H7 (cell line): ENCODE results near the gene ATAD1. TPM values are rescaled to one million over a fixed set of nuclear protein-coding genes. Genes with fewer than 3 reads are reported as not detected.
"Not testable (repeated sequence)": the region's sequence is repeated elsewhere in the genome, so short reads cannot be mapped to it uniquely, and the experiment has no call there.

Experiments used
- DNase-seq: peaks from one replicate; pipeline ENCODE4 v3.0.0; 2012
- H3K27me3 ChIP-seq: 2 replicates; pipeline ENCODE4 v1.6.0; 2011; ENCODE audit warnings: mild to moderate bottlenecking, low read length; ENCODE audit not compliant: control insufficient read depth, insufficient read depth
- H3K36me3 ChIP-seq: replicated peaks from 2 replicates; pipeline ENCODE4 v1.5.1; 2011; ENCODE audit warnings: low read length; ENCODE audit not compliant: control insufficient read depth, insufficient read depth
- H3K4me3 ChIP-seq: 2 replicates; pipeline ENCODE4 v1.5.1; 2011; ENCODE audit warnings: low read depth, mild to moderate bottlenecking, control low read depth, low read length, moderate library complexity; ENCODE audit not compliant: insufficient read depth
- total RNA-seq: library from RNA; depleted of rRNA; stranded (reverse); fragments of >200 nt; shearing (Covaris generic); gene quantifications from 2 replicates; pipeline ENCODE4 v1.2.3, GENCODE V29; 2014

Gene ATAD1
- total RNA-seq, 1 experiment from 2014 or later, result 37.5 TPM

DNA sequence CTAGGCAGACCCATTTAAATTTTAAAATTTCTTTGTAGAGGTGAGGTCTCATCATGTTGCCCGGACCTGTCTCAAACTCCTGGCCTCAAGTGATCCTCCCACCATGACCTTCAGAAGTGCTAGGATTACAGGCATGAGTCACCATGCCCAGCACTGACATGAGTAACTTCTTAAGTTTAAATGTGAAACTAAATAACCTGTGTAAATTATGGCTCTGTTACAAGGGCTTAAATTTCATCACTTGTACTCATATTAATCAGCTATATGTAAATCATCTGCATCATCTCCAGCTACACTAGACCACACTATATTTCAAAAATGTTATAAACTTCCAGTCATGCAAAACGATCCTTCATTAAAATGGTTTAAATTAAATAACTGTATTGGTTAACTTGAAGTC is 56.1 kb downstream of the ATAD1 start:
- Histone ChIP-seq H3K36me3 (no peaks in the 10 kb centered on the region; the same call in 1 of the 2 replicates), H3K27me3 (no peaks in the 10 kb centered on the region), H3K4me3 (no peak overlapping the region)
- DNase-seq, result no peak

DNA sequence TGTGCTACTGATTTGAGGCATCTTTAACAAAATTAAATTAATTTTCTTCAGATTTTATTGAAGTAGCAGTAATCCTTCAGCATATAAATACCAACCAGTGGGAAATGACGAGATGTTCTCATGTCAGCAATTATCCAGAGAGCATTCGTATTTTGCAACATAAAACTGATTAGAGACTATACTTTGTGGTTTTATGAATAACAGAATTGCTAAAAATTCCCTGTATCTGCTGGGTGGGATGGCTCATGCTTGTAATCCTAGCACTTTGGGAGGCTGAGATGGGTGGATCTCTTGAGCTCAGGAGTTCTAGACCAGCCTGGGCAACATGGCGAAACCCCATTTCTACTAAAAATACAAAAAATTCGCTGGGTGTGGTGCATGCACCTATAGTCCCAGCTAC is 56.9 kb downstream of the ATAD1 start:
- Histone ChIP-seq H3K4me3 (no peak overlapping the region), H3K27me3 (no peaks in the 10 kb centered on the region), H3K36me3 (no peaks in the 10 kb centered on the region; the same call in 1 of the 2 replicates)
- no peak for DNase-seq

DNA sequence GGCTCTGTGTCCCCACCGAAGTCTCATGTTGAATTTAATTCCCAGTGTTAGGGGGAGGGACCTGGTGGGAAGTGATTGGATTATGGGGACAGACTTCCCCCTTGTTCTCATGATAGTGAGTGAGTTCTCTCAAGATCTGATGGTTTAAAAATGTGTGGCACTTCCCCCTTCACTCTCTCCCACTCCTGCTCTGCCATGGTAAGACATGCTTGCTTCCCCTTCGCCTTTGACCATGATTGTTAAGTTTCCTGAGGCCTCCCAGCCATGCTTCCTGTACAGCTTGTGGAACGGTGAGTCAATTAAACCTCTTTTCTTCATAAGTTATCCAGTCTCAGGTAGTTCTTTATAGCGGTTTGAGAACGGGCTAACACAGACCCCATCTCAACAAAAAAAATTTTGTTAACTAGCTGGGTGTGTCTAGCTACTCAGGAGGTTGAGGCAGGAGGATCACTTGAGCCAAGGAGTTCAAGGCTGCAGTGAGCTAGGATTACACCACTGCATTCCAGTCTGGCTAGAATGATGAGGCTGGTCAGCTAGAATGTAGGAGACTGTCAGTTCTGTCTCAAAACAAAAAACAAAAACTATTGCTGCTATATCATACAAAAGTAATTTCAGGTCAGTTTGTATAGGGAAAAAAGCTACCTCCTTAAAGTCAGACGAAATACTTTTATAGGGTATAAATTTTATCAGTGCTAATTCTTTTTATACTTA is 57.7 kb downstream of the ATAD1 start:
- Histone ChIP-seq H3K27me3 (no peaks in the 10 kb centered on the region), H3K36me3 (no peaks in the 10 kb centered on the region)
- DNase-seq, result no peak

DNA sequence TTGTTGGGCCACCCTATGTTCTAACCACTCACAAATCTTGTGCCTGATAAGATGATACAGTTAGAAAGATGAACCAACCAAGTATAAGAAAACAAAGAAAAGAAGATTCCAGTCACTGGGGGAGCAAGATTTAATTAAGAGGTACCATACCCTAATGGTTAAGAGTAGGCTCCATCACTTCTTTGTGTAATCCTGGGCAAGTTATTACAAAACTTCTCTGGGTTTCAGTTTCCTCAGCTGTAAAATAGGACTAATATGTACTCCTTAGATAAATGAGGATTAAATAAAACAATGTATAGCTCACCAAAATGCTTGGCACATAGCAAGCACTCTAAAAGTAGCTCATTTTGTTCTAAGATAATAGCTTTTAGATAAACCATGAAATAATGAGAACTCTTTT is 58.5 kb downstream of the ATAD1 start:
- Histone ChIP-seq H3K4me3 (no peak overlapping the region), H3K27me3 (no peaks in the 10 kb centered on the region), H3K36me3 (peaks cover 2% of the 10 kb centered on the region; the same call in 1 of the 2 replicates)
- DNase-seq, result no peak

More for the DNA sequence above, 57.7 kb downstream of the ATAD1 start:
- H3K4me3 ChIP-seq, result no peak overlapping the region

DNA sequence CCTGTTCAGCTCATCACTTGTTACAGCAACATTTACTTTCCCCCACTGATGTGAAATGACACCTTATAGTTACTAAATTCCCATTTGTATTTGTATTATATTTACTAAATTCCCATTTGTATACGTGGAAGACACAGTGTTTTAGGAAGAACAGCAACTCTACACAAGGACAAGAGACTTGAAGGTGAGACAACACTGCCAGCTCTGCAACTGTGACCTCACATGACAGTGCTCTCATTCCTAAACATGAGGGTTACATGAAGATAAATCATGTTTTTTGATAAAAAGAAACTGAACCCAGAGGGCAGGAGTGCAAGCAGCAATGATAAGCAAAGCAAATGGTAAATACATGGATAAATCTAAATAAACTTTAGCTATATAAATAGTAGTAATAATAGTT is 60.3 kb downstream of the ATAD1 start:
- H3K27me3 ChIP-seq, result no peaks in the 10 kb centered on the region
- no peak for DNase-seq
- peaks cover 3% of the 10 kb centered on the region; the same call in 1 of the 2 replicates for H3K36me3 ChIP-seq
- no peak overlapping the region for H3K4me3 ChIP-seq

DNA sequence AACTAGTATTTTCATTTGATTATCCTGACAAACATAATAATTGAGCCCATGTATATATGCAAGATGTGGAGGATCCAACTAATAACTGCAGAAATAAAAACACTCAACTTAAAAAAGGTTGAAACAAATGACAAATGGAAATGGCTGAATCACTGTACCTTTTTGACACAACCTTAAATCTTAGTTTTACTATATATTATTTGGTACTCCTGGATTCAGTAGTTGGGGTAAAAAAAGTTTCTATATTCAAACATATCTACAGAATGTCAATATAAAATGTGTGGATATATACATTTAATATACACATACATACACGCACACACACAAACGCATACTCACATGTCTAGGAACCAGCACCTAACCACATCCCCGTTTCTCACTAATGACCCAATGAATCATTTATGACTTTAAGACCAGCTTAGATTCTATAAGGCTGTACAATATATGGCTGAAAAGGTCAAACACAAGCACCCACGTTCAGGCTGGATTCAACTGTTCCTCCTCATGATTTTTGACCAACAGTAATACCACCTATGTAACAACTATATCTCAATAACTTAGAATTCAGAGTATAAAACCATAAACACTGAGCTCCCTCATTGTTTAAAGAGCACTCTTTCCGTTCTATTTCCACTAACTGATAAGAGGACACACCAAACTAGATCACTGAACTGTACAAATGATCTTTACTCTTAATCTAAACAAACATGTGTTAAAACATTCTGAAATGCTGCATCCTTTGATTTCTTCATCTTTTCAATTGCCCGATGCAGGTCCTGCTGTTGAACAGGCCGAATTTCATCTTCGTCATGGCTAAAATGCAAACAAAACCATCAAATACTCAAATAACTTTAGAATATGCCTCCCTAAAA is 63.8 kb downstream of the ATAD1 start:
- H3K36me3 ChIP-seq, result peaks cover 3% of the 10 kb centered on the region; the same call in 1 of the 2 replicates

DNA sequence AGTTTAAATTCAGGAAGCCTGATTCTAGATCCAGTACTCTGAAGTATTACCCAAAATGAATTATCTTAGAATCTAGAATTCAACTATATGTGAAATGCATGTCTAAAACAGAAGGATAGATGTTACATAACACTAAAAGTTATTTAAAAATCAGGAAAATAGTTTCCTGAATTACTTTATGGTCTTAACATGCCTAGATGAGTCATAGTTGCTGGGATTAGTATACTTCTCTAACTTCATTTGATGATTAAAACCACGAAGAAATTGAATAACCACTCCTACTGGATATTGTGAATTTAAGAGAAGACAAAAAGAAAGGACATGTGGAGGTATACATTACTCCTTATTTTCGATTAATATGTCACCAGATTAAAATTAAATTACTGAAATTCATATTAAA is 65.5 kb downstream of the ATAD1 start:
- no peak overlapping the region for H3K4me3 ChIP-seq
- H3K36me3 ChIP-seq, result peaks cover 3% of the 10 kb centered on the region; the same call in 1 of the 2 replicates
- no peaks in the 10 kb centered on the region for H3K27me3 ChIP-seq
- no peak for DNase-seq

More for the DNA sequence above, 63.8 kb downstream of the ATAD1 start:
- no peak for DNase-seq
- no peak overlapping the region for H3K4me3 ChIP-seq
- no peaks in the 10 kb centered on the region for H3K27me3 ChIP-seq

DNA sequence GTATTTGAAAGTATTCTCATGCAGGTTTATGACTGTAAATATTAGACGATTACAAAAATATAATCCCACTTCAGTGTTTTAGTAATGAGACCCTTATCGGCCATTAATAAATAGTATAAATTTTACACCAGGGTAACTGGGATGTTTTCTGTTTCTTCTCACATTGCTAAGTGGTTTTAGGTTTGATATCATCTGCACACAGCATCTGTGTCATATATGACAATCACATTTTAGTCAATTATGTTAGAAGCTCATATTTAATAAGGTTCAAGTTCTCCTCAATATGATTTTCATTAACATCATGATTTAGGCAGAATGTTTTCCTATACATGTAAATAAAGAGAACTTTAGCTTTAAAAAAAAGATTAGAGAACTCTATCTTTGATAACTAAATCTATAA is 66.8 kb downstream of the ATAD1 start:
- H3K36me3 ChIP-seq, result peaks cover 3% of the 10 kb centered on the region; the same call in 1 of the 2 replicates
- no peaks in the 10 kb centered on the region for H3K27me3 ChIP-seq
- no peak for DNase-seq
- no peak overlapping the region for H3K4me3 ChIP-seq

DNA sequence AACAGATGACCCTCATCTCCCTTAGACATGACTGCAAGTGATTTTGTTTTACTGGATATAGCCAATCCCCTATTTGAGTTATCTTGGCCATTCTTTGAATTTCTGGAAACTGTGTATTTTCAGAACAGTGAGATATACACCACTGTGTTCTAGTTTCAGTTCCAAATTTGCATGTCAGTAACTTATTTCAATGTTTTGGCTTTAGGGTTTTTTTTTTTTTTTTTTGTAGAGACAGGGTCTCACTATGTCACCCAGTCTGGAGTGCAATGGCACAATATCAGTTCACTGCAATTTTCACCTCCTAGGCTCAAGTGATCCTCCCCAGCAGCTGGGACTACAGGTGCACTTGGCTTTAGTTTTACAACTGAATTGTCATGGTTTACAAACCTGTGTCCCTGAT is 67.2 kb downstream of the ATAD1 start:
- Histone ChIP-seq H3K36me3 (peaks cover 3% of the 10 kb centered on the region; the same call in 1 of the 2 replicates), H3K27me3 (no peaks in the 10 kb centered on the region), H3K4me3 (no peak overlapping the region)
- DNase-seq, result no peak

DNA sequence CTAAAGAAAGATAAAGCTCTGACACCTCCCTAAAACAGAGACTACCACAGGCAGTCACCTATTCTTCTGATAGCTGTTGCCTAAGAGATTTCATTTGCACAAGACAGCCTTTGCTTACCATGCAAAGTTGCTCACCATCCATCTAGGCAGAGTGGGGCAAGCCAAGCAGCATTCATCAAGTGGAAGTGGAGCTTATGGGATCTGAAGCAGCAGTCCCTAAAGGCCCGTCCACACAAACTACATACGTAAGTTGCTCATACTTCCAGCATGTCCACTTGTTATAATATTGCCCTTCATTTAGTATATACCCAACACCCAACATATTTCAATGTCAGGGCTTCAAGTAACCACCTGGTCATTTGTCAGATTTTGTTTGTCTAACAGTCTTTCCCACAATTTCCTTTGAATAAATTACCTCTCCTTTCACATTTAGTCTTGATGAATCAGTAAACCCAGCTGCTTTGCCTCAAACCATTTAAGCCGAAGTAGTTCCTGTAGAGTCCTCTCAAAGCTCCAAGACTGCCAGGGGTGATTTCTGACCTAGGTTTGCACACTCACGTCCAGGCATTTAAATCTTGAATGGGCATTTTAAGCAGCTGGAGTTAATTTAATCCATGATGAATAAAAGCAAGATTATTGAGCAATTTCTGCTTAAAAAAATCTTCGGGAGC is 67.9 kb downstream of the ATAD1 start:
- H3K36me3 ChIP-seq, result peaks cover 3% of the 10 kb centered on the region; the same call in 1 of the 2 replicates
- no peak overlapping the region for H3K4me3 ChIP-seq
- peak; percentile 4 for DNase-seq
- H3K27me3 ChIP-seq, result no peaks in the 10 kb centered on the region

DNA sequence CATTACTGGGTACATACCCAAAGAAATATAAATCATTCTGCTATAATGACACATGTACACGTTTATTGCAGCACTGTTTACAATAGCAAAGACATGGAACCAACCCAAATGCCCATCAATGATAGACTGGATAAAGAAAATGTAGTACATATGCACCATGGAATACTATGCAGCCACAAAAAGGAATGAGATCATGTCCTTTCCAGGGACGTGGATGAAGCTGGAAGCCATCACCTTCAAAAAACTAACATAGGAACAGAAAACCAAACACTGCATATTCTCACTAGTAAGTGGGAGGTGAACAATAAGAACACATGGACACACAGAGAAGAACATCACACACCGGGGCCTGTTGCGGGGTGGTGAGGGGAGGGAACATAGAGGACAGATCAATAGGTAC is 69.8 kb downstream of the ATAD1 start:
- not testable (repeated sequence) for H3K36me3 ChIP-seq, H3K4me3 ChIP-seq, H3K27me3 ChIP-seq, DNase-seq

DNA sequence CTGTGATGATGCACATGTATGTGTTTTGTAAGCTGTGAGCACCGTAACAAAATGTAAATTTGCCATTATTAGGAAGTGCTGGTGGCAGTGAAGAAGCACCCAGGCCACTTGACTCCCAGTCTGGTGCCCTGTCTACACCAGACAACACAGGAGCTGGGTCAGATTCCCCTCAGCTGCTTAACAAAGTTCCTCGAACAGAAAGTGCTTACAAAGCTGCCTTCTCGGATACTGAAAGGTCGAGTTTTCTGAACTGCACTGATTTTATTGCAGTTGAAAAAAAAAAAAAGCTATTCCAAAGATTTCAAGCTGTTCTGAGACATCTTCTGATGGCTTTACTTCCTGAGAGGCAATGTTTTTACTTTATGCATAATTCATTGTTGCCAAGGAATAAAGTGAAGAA is 71.1 kb downstream of the ATAD1 start:
- DNase-seq, result no peak
- 0 out of 2 replicates have a peak, but pooled peaks cover 2% of the 10 kb centered on the region for H3K36me3 ChIP-seq
- no peak overlapping the region for H3K4me3 ChIP-seq
- no peaks in the 10 kb centered on the region for H3K27me3 ChIP-seq

DNA sequence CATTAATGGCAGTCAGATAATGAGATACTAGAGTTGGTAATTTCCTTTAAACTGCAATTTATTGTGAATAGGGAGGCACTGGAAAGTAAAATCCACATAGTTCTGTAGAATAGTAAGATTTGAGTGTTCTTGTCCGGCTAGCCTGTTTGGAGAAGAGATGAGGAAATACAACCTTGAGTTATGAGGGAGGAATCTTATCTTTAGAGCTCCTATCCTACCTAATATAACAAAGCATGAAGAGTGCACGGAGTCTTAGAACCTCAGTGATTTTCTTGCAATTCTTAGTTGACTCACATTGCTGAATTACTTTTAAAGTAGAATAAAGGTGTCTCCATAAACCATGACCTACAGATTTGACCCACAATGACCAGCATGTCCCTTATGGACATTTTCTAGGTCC is 73.4 kb downstream of the ATAD1 start:
- 0 out of 2 replicates have a peak, but pooled peaks cover 2% of the 10 kb centered on the region for H3K36me3 ChIP-seq
- no peak overlapping the region for H3K4me3 ChIP-seq
- no peaks in the 10 kb centered on the region for H3K27me3 ChIP-seq
- no peak for DNase-seq

DNA sequence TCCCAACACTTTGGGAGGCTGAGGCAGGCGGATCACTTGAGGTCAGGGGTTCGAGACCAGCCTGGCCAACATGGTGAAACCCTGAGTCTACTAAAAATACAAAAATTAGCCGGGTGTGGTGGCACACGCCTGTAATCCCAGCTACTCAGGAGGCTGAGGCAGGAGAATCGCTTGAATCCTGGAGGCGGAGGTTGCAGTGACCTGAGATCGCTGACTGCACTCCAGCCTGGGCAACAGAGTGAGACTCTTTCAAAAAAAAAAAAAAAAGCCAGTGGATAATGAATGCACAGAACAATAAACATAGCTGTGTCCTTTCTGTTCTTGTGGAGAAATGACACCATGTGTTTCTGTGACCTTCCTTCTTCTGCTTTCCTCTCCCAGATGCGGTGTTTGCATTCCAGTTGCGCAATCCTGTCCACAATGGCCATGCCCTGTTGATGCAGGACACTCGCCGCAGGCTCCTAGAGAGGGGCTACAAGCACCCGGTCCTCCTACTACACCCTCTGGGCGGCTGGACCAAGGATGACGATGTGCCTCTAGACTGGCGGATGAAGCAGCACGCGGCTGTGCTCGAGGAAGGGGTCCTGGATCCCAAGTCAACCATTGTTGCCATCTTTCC is 74.9 kb downstream of the ATAD1 start:
- not testable (repeated sequence) for H3K4me3 ChIP-seq, H3K27me3 ChIP-seq, DNase-seq, H3K36me3 ChIP-seq
